ENCODE results near the gene CRIP2.

Gene CRIP2, protein sequence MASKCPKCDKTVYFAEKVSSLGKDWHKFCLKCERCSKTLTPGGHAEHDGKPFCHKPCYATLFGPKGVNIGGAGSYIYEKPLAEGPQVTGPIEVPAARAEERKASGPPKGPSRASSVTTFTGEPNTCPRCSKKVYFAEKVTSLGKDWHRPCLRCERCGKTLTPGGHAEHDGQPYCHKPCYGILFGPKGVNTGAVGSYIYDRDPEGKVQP

DNA sequence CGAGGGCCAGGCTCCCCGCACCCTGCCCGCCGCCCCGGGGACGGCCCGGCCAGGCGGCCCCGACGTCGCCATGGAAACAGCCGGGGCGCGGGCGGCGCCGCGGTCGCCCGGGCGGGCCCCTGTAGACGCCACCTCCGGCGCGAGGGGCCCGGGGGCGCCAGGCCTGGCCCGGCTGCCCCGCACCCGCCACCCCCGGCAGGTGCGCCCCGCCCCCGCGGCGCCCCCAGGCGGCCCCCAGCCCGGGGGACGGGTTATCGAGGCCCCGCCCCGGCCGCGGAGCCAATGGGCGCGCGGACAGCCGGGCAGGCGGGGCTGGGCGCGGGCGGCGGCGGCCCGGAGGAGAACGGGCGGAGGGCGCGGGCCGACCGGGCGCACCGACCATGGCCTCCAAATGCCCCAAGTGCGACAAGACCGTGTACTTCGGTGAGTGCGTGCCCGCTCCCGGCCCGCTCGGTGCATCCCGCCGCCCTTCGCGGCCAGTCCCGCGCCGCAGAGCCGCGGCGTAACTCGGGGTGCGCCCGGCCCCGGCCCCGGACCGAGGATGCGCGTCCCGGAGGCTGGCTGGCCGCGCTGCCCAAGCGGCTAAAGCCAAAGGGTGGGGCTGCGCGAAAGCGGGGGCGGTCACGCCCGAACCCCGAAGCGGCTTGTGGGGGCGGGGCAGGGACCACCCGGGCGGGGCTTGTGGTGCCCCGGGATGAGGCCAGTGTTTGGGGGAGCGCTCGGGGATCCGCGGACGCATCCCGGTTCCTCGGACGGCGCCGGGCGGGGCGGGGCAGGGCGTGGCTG, at the start of gene CRIP2:
CRIP2 (plus strand) TSS at position 339 of the 786 bp plus-strand sequence; CDS start at position 381, 42 bp downstream.
- no peak for DNase-seq (ENCODE audit: low read depth, low spot score)

- no peak for DNase-seq (ENCODE audit: low read depth, low spot score)
Observed at GRCh38 chr14:105424861-105425260, 49.8 kb upstream of the CRIP2 start.

GRCh38 chr14:105425823-105426247, 48.8 kb upstream of the CRIP2 start:
- DNase-seq (ENCODE audit: low read depth, low spot score) = no peak

DNA sequence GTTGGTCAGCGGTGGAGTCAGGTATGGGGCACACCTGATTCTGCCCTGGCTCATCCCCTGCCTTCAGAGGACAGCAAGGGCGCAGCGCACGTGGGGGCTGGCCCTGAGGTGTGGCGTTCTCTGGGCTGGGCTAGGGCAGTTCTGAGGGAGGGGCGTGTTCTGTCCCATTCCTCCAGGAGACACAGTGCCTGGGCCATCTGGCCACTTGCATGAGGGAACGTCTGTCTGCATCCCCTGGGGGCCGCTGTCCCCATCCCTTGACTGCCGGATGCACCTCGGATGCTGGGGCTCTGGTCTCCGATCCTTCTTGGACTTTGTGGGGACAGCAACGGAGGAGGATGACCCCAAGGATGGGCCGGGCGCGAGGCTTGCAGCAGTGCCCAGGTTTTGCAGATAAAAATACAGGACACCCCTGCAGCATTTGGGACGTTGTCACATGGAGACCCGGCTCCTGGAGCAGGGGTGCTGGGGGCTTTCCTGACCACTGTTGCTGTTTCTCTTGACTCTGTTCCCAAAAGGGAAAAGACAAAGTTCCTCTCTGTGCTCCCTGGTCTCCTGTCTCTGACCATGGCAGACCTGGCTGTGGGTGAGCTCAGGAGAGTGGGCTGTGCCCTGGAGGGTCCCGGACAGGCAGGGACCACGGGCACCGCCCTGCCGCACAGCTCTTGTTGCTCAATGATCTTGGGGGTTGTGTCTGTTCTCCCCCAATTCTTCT, 48.0 kb upstream of the CRIP2 start:
- DNase-seq (ENCODE audit: low read depth, low spot score) = no peak

DNA sequence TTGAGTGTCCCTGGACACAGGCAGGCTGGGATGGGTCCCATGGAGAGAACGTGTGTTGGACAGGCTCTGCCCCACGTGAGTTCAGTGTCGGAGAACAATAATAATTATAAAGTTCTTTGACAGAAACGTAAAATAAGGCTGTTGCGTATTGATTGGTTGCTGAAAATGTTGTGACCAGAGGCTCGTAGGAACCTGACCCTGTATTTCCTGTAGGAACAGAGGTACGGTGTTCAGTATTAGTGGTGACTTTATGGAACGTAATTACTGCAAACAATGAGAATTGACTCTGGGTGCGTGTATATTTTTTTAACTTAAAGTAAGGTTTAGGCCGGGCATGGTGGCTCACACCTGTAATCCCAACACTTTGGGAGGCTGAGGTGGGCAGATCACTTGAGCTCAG, 47.2 kb upstream of the CRIP2 start:
- no peak for DNase-seq (ENCODE audit: low read depth, low spot score)

DNA sequence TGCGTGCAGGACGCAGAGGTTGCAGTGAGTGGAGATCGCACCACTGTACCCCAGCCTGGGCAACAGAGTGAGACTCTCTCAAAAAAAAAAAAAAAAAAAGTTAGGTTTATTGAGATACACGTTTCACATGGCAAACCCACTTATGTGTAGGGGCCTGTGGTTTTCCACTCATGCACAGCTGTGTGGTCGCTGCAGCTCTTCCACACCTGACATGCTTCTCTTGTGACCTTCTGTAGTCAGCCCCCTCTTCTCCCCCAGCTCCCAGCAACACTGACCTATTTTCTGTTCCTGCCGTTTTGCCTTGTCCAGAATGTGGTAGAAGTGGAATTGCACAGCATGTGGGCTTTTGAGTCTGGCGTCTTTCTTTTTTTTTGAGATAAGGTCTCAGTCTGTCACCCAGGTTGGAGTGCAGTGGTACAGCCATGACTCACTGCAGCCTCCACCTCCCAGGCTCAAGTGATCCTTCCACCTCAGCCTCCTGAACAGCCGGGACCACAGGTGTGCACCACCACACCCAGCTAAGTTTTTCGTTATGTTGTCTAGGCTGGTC, 46.6 kb upstream of the CRIP2 start:
- no peak for DNase-seq (ENCODE audit: low read depth, low spot score)

- DNase-seq (ENCODE audit: low read depth, low spot score) = no peak
Observed at GRCh38 chr14:105430042-105430441, 44.6 kb upstream of the CRIP2 start.

DNA sequence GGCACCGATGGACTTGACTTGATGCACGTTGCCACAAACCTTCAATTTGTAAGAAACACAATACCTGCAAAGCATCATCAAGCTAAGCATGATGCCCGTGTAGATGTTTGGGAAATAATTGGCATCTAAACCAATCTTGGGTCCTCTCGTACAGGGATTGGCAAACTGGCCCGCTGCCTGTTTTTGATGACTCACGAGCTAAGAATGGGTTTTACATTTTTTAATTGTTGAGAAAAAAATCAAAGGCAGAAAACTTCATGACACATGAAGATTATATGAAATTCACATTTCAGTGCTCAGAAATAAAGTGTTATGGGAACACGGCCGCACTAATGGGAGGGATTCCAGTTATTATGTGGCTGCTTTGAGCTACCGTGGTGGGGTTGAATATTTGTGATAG, 44.1 kb upstream of the CRIP2 start:
- DNase-seq (ENCODE audit: low read depth, low spot score) = no peak

DNA sequence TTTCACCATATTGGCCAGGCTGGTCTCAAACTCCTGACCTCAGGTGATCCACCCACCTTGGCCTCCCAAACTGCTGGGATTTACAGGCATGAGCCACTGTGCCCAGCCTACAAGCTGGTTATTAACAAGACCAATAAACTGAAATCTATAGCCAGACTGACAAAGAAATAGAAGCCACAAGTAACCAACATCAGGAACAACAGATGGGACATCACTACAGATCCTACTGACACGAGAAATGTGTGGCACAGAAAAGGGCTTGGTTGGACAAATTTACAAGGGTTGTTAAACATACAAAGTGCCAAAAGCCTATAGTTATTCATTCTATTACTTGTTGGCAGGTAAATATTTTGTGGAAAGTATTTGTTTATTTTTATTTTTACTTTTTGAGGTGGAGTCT, 43.4 kb upstream of the CRIP2 start:
- DNase-seq (ENCODE audit: low read depth, low spot score) = no peak

GRCh38 chr14:105432657-105433056, 42.0 kb upstream of the CRIP2 start:
- no peak for DNase-seq (ENCODE audit: low read depth, low spot score)

GRCh38 chr14:105433161-105433605, 41.4 kb upstream of the CRIP2 start:
- DNase-seq (ENCODE audit: low read depth, low spot score) = no peak

GRCh38 chr14:105436402-105436801, 38.2 kb upstream of the CRIP2 start:
- DNase-seq (ENCODE audit: low read depth, low spot score) = no peak

GRCh38 chr14:105436891-105437722, 37.5 kb upstream of the CRIP2 start:
- no peak for DNase-seq (ENCODE audit: low read depth, low spot score)

- DNase-seq (ENCODE audit: low read depth, low spot score) = no peak
Observed at GRCh38 chr14:105437723-105438500, 36.7 kb upstream of the CRIP2 start.

- DNase-seq (ENCODE audit: low read depth, low spot score) = no peak
Observed at GRCh38 chr14:105439179-105439578, 35.4 kb upstream of the CRIP2 start.

DNA sequence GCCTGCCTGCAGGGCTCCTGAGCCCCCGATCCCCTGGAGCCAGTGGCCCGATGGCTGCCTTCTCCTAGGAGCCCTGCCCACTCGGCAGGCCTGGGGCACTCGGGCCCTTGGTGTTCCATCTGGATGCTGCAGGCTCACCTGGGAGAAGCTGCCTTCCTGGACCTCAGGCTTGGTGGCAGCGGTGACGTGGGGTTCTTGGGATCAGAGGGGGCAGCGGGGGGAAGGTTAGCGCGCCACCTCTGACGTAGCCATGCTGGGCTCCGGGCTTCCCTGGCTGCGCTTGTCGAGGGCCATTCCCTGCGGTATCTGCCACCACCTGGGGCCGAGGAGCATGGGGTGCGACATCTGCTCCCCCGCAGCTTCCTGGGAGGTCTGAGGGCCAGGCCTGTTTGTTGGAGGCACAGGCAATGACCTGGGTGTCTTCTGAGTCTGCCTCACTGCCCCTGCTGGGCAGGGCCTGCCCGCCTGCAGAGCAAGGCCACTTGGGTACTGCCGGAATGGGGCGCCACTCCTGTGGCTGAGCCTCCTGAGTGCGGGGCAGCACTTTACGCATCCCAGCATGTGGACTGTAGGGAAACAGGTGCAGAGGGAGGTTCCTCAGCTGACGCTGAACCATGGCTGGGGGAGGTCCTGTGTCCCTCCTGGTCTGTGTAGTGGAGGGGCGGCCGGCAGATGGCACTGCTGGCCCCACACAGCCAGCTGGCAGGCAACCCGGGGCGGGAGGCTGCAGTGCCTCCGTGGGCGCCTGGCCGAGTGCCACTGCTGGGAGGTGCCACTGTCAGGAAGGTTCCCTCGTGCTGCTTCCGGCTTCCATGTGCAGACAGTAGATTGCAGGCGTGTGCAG, 34.7 kb upstream of the CRIP2 start:
- no peak for DNase-seq (ENCODE audit: low read depth, low spot score)

DNA sequence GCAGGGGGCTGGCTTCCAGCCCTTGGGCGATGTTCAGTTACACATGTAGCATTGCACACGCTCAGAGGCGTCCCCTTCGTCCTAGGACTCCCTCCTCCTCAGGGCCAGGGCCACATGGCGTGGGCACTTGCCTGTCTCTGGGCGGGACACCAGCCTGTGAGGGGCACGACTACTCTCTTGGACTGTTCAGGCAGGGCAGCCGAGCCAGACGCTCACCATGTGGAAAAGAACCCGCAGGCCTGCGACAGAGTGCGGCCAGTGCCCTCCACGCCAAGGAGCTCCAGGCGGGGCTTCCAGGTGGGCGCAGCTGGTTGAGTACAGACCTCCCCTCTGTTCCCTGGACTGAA, 34.1 kb upstream of the CRIP2 start:
- DNase-seq (ENCODE audit: low read depth, low spot score) = no peak

- no peak for DNase-seq (ENCODE audit: low read depth, low spot score)
Observed at GRCh38 chr14:105440992-105441391, 33.6 kb upstream of the CRIP2 start.

DNA sequence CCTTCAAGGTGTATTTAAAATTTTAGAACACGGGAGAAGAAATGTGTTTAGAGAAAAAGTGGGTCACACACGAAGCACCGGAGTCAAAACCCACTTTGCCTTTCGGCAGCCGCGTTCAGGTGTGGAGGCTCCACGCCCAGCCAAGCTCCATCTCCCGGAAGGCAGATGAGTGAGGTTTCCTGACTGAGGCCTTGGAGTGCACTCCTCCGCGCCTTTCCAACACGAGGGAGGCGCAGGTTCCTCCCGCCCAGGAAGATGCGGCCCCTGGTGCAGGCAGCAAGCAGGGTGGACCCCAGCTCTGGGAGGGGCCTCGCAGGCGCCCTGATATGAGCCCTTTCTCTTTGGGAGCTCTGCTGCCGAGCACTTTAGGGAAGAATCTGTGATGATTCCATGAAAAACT, 32.5 kb upstream of the CRIP2 start:
- no peak for DNase-seq (ENCODE audit: low read depth, low spot score)

- DNase-seq (ENCODE audit: low read depth, low spot score) = no peak
Observed at GRCh38 chr14:105442834-105443233, 31.8 kb upstream of the CRIP2 start.

Measured in activated CD4-positive, CD25-positive, alpha-beta regulatory T cell treated with anti-CD3 and anti-CD28 coated beads, Interleukin-2, amount 50 U/mL, for 16 hours (primary cell).